Activated T-helper 2 cell treated with anti-CD3 and anti-CD28 coated beads, Interferon-gamma antibody, Interleukin-2, Interleukin-4, amounts not matched to agents 10 μg/mL and 5 μg/mL and 100 μg/mL, durations not matched to agents 14 hours and 24 hours and 36 hours (primary cell): ENCODE results near the gene LSM3. TPM values are rescaled to one million over a fixed set of nuclear protein-coding genes. Genes with fewer than 3 reads are reported as not detected.

ENCODE experiments used
- DNase-seq: peaks from one replicate; pipeline ENCODE4 v3.0.0; 2021; ENCODE audit warnings: low spot score
- H3K27ac Mint-ChIP-seq: one replicate; pipeline ENCODE4 v1.8.0; 2021; ENCODE audit warnings: mixed read lengths
- H3K27me3 Mint-ChIP-seq: one replicate; pipeline ENCODE4 v1.8.0; 2021; ENCODE audit warnings: low read depth, mixed read lengths
- H3K36me3 Mint-ChIP-seq: one replicate; pipeline ENCODE4 v1.8.0; 2021; ENCODE audit warnings: low read depth, mixed read lengths
- H3K4me1 Mint-ChIP-seq: one replicate; pipeline ENCODE4 v1.8.0; 2021; ENCODE audit warnings: low read depth, mixed read lengths
- H3K4me3 Mint-ChIP-seq: one replicate; pipeline ENCODE4 v1.8.0; 2021; ENCODE audit warnings: low read depth, mild to moderate bottlenecking, moderate library complexity, mixed read lengths
- H3K9me3 Mint-ChIP-seq: one replicate; pipeline ENCODE4 v1.8.0; 2021; ENCODE audit warnings: mixed read lengths
- intact Hi-C: fragments of 100-400 bp; cut with micrococcal nuclease; formaldehyde crosslinking; loops from one replicate; pipeline ENCODE4 v1.15.1; 2023
- total RNA-seq: library from RNA; stranded (reverse); gene quantifications from 2 replicates; pipeline ENCODE4 v1.2.3, GENCODE V29; 2022

LSM3 gene
- total RNA-seq, 1 donor from 2014 or later: 18.3 TPM

GRCh38 chr3:14236902-14237301 is 58.3 kb downstream of the LSM3 start:
- H3K4me1 Mint-ChIP-seq: peaks cover 3% of the 10 kb centered on the region
- intact Hi-C loops: no loop called here
- H3K27ac Mint-ChIP-seq: no peak overlapping the region
- H3K4me3 Mint-ChIP-seq: no peak overlapping the region
- peaks cover 23% of the 10 kb centered on the region for H3K27me3 Mint-ChIP-seq
- no peak for DNase-seq
- no peaks in the 10 kb centered on the region for H3K36me3 Mint-ChIP-seq
- peaks cover 5% of the 10 kb centered on the region for H3K9me3 Mint-ChIP-seq

GRCh38 chr3:14237457-14237856 is 58.8 kb downstream of the LSM3 start:
- DNase-seq: no peak
- Mint-ChIP-seq H3K4me1 (peaks cover 3% of the 10 kb centered on the region), H3K27ac (no peak overlapping the region), H3K9me3 (peaks cover 5% of the 10 kb centered on the region), H3K27me3 (peaks cover 18% of the 10 kb centered on the region), H3K36me3 (no peaks in the 10 kb centered on the region), H3K4me3 (no peak overlapping the region)
- intact Hi-C loops: no loop called here

- Mint-ChIP-seq H3K4me3 (no peak overlapping the region), H3K27me3 (peaks cover 13% of the 10 kb centered on the region), H3K9me3 (peaks cover 4% of the 10 kb centered on the region), H3K4me1 (no peaks in the 10 kb centered on the region), H3K36me3 (no peaks in the 10 kb centered on the region), H3K27ac (no peak overlapping the region)
- intact Hi-C loops: no loop called here
- DNase-seq: no peak
Measured at GRCh38 chr3:14238356-14238755, 59.7 kb downstream of the LSM3 start.

GRCh38 chr3:14238930-14239329 is 60.3 kb downstream of the LSM3 start:
- Mint-ChIP-seq H3K36me3 (no peaks in the 10 kb centered on the region), H3K27me3 (peaks cover 11% of the 10 kb centered on the region), H3K4me1 (no peaks in the 10 kb centered on the region), H3K27ac (no peak overlapping the region), H3K9me3 (no peaks in the 10 kb centered on the region), H3K4me3 (no peak overlapping the region)
- intact Hi-C loops: no loop called here
- DNase-seq: no peak

GRCh38 chr3:14239940-14240339 is 61.3 kb downstream of the LSM3 start:
- intact Hi-C loops: no loop called here
- H3K9me3 Mint-ChIP-seq: no peaks in the 10 kb centered on the region
- no peaks in the 10 kb centered on the region for H3K36me3 Mint-ChIP-seq
- H3K27me3 Mint-ChIP-seq: peaks cover 11% of the 10 kb centered on the region
- H3K4me1 Mint-ChIP-seq: no peaks in the 10 kb centered on the region
- H3K4me3 Mint-ChIP-seq: no peak overlapping the region
- DNase-seq: no peak
- no peak overlapping the region for H3K27ac Mint-ChIP-seq

DNA sequence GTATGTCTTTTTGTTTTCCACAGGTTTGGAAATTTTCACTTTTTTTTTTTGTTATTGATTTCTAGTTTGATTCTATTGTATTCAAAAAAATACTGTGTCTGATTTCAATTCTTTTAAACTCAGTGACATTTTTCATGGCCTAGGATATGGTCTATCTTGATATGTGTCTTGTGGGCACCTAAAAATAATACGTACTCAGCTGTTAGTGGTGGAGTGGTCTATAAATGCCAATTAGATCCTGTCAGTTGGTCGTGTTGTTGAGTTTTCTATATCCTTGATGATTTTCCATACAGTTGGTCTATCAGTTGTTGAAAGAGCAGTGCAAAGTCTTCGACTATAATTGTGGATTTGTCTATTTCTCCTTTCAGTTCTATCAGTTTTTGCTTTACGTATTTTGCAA is 61.7 kb downstream of the LSM3 start:
- Mint-ChIP-seq H3K4me1 (no peaks in the 10 kb centered on the region), H3K4me3 (no peak overlapping the region), H3K27ac (no peak overlapping the region), H3K27me3 (peaks cover 11% of the 10 kb centered on the region), H3K9me3 (no peaks in the 10 kb centered on the region), H3K36me3 (no peaks in the 10 kb centered on the region)
- DNase-seq: no peak
- intact Hi-C loops: no loop called here

- Mint-ChIP-seq H3K27ac (no peak overlapping the region), H3K36me3 (no peaks in the 10 kb centered on the region), H3K4me3 (no peak overlapping the region), H3K27me3 (peaks cover 11% of the 10 kb centered on the region), H3K4me1 (no peaks in the 10 kb centered on the region), H3K9me3 (no peaks in the 10 kb centered on the region)
- DNase-seq: no peak
- intact Hi-C loops: no loop called here
Measured at GRCh38 chr3:14241716-14242115, 63.1 kb downstream of the LSM3 start.

- intact Hi-C loops: no loop called here
- H3K36me3 Mint-ChIP-seq: no peaks in the 10 kb centered on the region
- no peak for DNase-seq
- H3K27me3 Mint-ChIP-seq: peaks cover 11% of the 10 kb centered on the region
- no peaks in the 10 kb centered on the region for H3K4me1 Mint-ChIP-seq
- H3K9me3 Mint-ChIP-seq: no peaks in the 10 kb centered on the region
- H3K4me3 Mint-ChIP-seq: no peak overlapping the region
- no peak overlapping the region for H3K27ac Mint-ChIP-seq
Measured at GRCh38 chr3:14242490-14243311, 64.1 kb downstream of the LSM3 start.

DNA sequence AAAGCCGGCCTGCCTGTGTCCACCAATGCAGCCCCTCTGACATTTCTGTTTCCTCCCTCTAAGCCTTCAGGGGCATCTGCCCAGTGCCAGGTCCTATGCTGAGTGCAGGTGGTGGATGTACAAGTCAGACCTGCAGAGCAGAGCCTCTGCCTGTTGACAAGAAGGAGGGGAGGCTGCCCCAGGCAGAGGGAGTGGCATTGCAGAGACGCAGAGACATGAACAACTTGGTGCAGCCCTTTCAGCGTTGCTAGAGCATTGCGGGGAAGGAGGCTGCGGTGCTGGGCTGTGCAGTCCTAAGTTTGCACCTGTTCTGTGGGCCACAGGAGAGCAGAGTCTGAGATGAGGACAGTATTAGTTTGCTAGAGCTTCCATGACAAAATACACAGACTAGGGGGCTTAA is 65.2 kb downstream of the LSM3 start:
- peaks cover 8% of the 10 kb centered on the region for H3K27me3 Mint-ChIP-seq
- intact Hi-C loops: no loop called here
- H3K9me3 Mint-ChIP-seq: no peaks in the 10 kb centered on the region
- H3K36me3 Mint-ChIP-seq: no peaks in the 10 kb centered on the region
- DNase-seq: no peak
- H3K4me3 Mint-ChIP-seq: no peak overlapping the region
- no peak overlapping the region for H3K27ac Mint-ChIP-seq
- H3K4me1 Mint-ChIP-seq: no peaks in the 10 kb centered on the region

GRCh38 chr3:14244521-14245247 is 66.1 kb downstream of the LSM3 start:
- Mint-ChIP-seq H3K9me3 (no peaks in the 10 kb centered on the region), H3K4me3 (no peak overlapping the region), H3K27me3 (peaks cover 6% of the 10 kb centered on the region), H3K36me3 (no peaks in the 10 kb centered on the region), H3K4me1 (no peaks in the 10 kb centered on the region), H3K27ac (no peak overlapping the region)
- DNase-seq: no peak
- intact Hi-C loops: no loop called here

- Mint-ChIP-seq H3K4me1 (no peaks in the 10 kb centered on the region), H3K4me3 (no peak overlapping the region), H3K36me3 (no peaks in the 10 kb centered on the region), H3K27ac (no peak overlapping the region), H3K9me3 (no peaks in the 10 kb centered on the region), H3K27me3 (no peaks in the 10 kb centered on the region)
- no peak for DNase-seq
- intact Hi-C loops: no loop called here
Measured at GRCh38 chr3:14245248-14245639, 66.6 kb downstream of the LSM3 start.

GRCh38 chr3:14245822-14246221 is 67.2 kb downstream of the LSM3 start:
- no peaks in the 10 kb centered on the region for H3K9me3 Mint-ChIP-seq
- H3K27me3 Mint-ChIP-seq: no peaks in the 10 kb centered on the region
- intact Hi-C loops: no loop called here
- H3K4me3 Mint-ChIP-seq: no peak overlapping the region
- H3K27ac Mint-ChIP-seq: no peak overlapping the region
- H3K4me1 Mint-ChIP-seq: no peaks in the 10 kb centered on the region
- DNase-seq: no peak
- no peaks in the 10 kb centered on the region for H3K36me3 Mint-ChIP-seq

- Mint-ChIP-seq H3K27me3 (no peaks in the 10 kb centered on the region), H3K27ac (no peak overlapping the region), H3K9me3 (no peaks in the 10 kb centered on the region), H3K36me3 (no peaks in the 10 kb centered on the region), H3K4me3 (no peak overlapping the region), H3K4me1 (no peaks in the 10 kb centered on the region)
- no peak for DNase-seq
- intact Hi-C loops: no loop called here
Measured at GRCh38 chr3:14246414-14246813, 67.8 kb downstream of the LSM3 start.
